ENCODE data around the gene NLRC5. TPM values are rescaled to one million over a fixed set of nuclear protein-coding genes. Genes with fewer than 3 reads are reported as not detected.
A peak's percentile ranks its signal among the peaks of the same experiment; 100 is the strongest.

NLRC5 gene
- total RNA-seq, 6 experiments from 2014 or later, result 18.2 to 26.2 (median 21.7) TPM

DNA sequence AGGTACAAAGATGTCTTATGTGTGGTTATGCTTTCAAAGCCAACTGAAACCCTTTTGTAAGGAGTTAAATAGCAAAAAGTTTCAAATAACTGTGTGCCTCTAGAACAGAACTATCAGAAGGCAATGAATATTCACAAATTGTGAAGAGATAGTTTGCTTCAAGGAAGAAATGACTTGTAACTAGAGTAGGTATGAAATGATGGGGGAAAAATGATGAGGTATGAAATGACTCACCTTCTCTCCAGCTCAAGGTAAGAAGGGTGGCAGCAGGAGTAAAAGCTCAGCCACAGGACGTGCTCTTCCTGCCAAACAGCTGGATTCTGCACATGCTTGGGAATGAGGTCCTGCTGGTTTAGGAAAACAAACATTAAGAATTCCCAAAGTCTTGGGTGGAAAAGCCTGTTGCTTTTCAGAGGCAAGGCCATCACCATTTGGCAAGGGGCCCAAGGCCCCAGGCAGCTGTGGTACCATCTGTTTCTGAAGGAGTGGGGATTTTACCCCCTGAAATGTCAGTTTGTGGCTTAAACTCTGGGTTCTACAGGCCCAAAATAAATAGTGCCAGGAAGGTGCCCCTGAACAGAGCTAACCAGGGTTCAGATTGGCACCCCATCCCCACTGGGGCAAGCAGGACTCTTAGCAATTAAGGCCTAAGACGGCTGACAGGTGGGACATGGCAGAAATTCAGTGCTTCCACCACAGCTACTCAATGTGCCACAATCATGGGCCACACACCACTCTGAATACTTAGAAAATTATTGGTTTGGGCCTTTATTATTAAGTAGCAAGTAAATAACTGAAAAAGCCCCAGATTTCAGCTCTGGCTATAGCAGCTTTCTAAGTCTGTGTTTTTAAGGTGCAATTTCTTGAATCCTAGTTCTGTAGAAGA lies 44.2 kb upstream of the NLRC5 start:
- TF ChIP-seq, protein P1, sequence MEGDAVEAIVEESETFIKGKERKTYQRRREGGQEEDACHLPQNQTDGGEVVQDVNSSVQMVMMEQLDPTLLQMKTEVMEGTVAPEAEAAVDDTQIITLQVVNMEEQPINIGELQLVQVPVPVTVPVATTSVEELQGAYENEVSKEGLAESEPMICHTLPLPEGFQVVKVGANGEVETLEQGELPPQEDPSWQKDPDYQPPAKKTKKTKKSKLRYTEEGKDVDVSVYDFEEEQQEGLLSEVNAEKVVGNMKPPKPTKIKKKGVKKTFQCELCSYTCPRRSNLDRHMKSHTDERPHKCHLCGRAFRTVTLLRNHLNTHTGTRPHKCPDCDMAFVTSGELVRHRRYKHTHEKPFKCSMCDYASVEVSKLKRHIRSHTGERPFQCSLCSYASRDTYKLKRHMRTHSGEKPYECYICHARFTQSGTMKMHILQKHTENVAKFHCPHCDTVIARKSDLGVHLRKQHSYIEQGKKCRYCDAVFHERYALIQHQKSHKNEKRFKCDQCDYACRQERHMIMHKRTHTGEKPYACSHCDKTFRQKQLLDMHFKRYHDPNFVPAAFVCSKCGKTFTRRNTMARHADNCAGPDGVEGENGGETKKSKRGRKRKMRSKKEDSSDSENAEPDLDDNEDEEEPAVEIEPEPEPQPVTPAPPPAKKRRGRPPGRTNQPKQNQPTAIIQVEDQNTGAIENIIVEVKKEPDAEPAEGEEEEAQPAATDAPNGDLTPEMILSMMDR (IDR thresholded peaks at IDR 0.05), result no peak
- Mint-ChIP-seq H3K27me3 (ENCODE audit: insufficient read depth) (peaks cover 5% of the 10 kb centered on the region), H3K4me1 (ENCODE audit: low read depth) (no peaks in the 10 kb centered on the region), H3K9me3 (no peaks in the 10 kb centered on the region), H3K27ac (no peak overlapping the region), H3K36me3 (ENCODE audit: low read depth) (peaks cover 17% of the 10 kb centered on the region), H3K4me3 (no peak overlapping the region)
- DNase-seq, result no peak

DNA sequence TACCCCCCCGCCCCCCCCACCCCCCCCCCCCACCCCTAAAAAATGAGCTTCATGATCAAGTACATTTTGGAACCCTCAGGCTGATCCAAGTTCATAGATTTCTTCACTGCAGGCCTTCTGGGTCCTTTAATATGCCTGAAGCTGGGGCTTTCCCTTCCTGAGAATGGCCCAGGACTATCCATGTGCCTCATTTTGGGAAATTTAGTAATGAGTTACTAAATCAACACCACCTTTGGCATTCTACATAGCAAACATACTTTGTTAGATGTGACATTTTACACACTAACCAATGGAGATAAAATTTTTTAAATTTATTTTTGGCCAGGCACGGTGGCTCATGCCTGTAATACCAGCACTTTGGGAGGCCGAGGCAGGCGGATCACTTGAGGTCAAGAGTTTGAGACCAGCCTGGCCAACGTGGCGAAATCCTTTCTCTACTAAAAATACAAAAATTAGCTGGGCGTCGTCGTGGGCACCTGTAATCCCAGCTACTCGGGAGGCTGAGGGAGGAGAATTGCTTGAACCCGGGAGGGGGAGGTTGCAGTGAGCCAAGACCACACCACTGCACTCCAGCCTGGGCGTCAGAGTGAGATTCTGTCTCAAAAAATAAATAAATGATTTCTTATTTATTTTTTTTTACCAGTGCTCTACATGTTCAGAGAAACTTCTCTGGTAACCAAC lies 43.4 kb upstream of the NLRC5 start:
- Mint-ChIP-seq H3K27me3 (ENCODE audit: insufficient read depth) (peaks cover 5% of the 10 kb centered on the region), H3K4me3 (no peak overlapping the region), H3K4me1 (ENCODE audit: low read depth) (no peaks in the 10 kb centered on the region; the same call in 1 of the 2 replicates), H3K27ac (no peak overlapping the region), H3K9me3 (no peaks in the 10 kb centered on the region), H3K36me3 (ENCODE audit: low read depth) (peaks cover 17% of the 10 kb centered on the region)
- TF ChIP-seq, protein P1 (IDR thresholded peaks at IDR 0.05), result no peak
- no peak for DNase-seq

DNA sequence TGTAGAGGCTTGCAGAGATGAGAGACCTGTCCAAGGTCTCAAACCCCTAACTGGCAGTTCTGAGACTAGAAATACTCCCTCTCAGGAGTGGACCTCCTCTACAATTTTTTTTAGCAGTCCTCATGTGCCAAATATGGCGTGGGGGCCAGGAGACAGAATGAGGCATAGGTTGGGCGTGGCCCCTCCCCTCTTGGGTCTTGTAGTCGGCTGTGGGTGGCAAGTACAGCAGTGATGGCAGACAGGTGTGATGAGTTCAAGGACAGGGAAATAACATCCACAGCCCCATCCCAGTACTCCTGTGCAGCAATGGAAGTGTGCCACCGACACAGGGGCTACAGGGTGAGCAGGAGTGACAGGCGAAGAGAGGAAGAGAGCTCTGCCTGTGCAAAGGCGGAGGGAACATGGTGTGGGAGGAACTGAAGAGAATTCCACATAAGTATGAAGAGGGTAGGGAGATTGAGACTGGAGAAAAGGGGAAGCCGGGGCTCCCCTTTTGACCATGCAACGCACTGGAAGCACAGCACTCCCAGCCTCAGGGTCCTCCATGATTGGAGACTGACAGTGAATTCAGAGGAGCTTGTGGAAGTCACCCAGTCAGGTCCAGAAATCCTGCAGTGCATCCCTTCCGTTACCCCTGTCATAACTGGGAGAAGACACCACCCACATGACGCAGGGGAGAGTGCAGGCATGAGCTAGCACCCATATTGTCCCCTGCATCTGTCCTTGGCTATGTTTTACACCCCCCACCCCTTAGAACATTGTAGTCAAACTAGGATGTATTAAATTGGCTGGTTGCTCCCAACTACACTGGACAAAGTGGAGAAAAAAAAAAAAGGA lies 42.4 kb upstream of the NLRC5 start:
- Mint-ChIP-seq H3K27ac (peak overlapping the region; percentile 66), H3K4me3 (no peak overlapping the region), H3K4me1 (ENCODE audit: low read depth) (no peaks in the 10 kb centered on the region; the same call in 1 of the 2 replicates), H3K27me3 (ENCODE audit: insufficient read depth) (peaks cover 5% of the 10 kb centered on the region), H3K9me3 (no peaks in the 10 kb centered on the region), H3K36me3 (ENCODE audit: low read depth) (peaks cover 13% of the 10 kb centered on the region)
- DNase-seq, result no peak
- TF ChIP-seq, protein P1 (IDR thresholded peaks at IDR 0.05), result no peak

DNA sequence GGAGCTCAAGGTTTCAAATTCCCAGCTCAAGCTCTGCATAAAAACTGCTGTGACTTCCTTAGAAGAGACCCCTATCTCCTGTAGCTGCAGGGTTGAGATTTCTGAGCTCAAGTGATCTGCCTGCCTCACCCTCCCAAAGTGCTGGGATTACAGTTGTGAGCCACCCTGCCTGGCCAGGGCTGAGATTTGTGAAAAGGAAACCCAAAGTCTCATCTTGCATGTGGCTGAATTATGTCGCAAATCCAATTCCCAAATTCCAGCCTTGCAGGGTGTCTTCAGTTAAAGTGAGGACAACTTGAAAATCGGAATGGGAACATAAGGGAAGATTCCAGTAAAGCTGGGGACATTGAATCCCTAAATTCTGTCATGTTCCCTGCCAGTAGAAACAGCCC lies 41.8 kb upstream of the NLRC5 start:
- TF ChIP-seq, protein P1 (IDR thresholded peaks at IDR 0.05), result no peak
- DNase-seq, result no peak
- Mint-ChIP-seq H3K27me3 (ENCODE audit: insufficient read depth) (peaks cover 5% of the 10 kb centered on the region), H3K4me3 (no peak overlapping the region), H3K36me3 (ENCODE audit: low read depth) (peaks cover 11% of the 10 kb centered on the region; the same call in 1 of the 2 replicates), H3K9me3 (no peaks in the 10 kb centered on the region), H3K27ac (peak overlapping the region; percentile 45), H3K4me1 (ENCODE audit: low read depth) (no peaks in the 10 kb centered on the region; the same call in 1 of the 2 replicates)

GRCh38 chr16:56948234-56948633 lies 41.1 kb upstream of the NLRC5 start:
- DNase-seq, result no peak
- Mint-ChIP-seq H3K27ac (no peak overlapping the region; the same call in 1 of the 2 replicates), H3K36me3 (ENCODE audit: low read depth) (0 out of 2 replicates have a peak, but pooled peaks cover 5% of the 10 kb centered on the region), H3K4me3 (no peak overlapping the region), H3K27me3 (ENCODE audit: insufficient read depth) (peaks cover 4% of the 10 kb centered on the region), H3K4me1 (ENCODE audit: low read depth) (no peaks in the 10 kb centered on the region; the same call in 1 of the 2 replicates), H3K9me3 (no peaks in the 10 kb centered on the region)
- TF ChIP-seq, protein P1 (IDR thresholded peaks at IDR 0.05), result no peak

Data from HFFc6 (cell line).